ENCODE data around the gene ACTG1. TPM values are rescaled to one million over a fixed set of nuclear protein-coding genes. Genes with fewer than 3 reads are reported as not detected.

ACTG1 gene
- total and polyA plus RNA-seq, 2 experiments from 2014 or later: 1,036 to 2,883 TPM

GRCh38 chr17:81503619-81504018 lies 9.0 kb downstream of the ACTG1 start:
- H3K4me3 ChIP-seq: no peak overlapping the region
- no peaks in the 10 kb centered on the region for H3K4me1 ChIP-seq (ENCODE audit: low read depth)
- no peak for DNase-seq (ENCODE audit: low read depth in 1 of 2, low spot score in 1 of 2)
- no peak for TF ChIP-seq CTCF (IDR thresholded peaks at IDR 0.05; ENCODE audit: low read depth, low read length)
- H3K27ac ChIP-seq: no peak overlapping the region
- H3K36me3 ChIP-seq: no peaks in the 10 kb centered on the region
- H3K27me3 ChIP-seq: no peaks in the 10 kb centered on the region
- H3K9me3 ChIP-seq (ENCODE audit: low read depth): no peaks in the 10 kb centered on the region

- Histone ChIP-seq H3K4me3 (no peak overlapping the region), H3K27me3 (no peaks in the 10 kb centered on the region), H3K4me1 (ENCODE audit: low read depth) (no peaks in the 10 kb centered on the region), H3K27ac (no peak overlapping the region), H3K9me3 (ENCODE audit: low read depth) (no peaks in the 10 kb centered on the region), H3K36me3 (no peaks in the 10 kb centered on the region)
- DNase-seq (ENCODE audit: low read depth in 1 of 2, low spot score in 1 of 2): no peak
- no peak for TF ChIP-seq CTCF (IDR thresholded peaks at IDR 0.05; ENCODE audit: low read depth, low read length)
These were observed 10.1 kb downstream of the ACTG1 start for GRCh38 chr17:81502471-81503017.

GRCh38 chr17:81500047-81500446 lies 12.6 kb downstream of the ACTG1 start:
- TF ChIP-seq CTCF (IDR thresholded peaks at IDR 0.05; ENCODE audit: low read depth, low read length): no peak
- no peaks in the 10 kb centered on the region for H3K36me3 ChIP-seq
- no peaks in the 10 kb centered on the region for H3K4me1 ChIP-seq (ENCODE audit: low read depth)
- no peaks in the 10 kb centered on the region for H3K9me3 ChIP-seq (ENCODE audit: low read depth)
- H3K4me3 ChIP-seq: no peak overlapping the region
- H3K27me3 ChIP-seq: no peaks in the 10 kb centered on the region
- peak in 1 of 2 donors; percentile 60 for DNase-seq (ENCODE audit: low read depth in 1 of 2, low spot score in 1 of 2)
- peak overlapping the region; percentile 39 for H3K27ac ChIP-seq

DNA sequence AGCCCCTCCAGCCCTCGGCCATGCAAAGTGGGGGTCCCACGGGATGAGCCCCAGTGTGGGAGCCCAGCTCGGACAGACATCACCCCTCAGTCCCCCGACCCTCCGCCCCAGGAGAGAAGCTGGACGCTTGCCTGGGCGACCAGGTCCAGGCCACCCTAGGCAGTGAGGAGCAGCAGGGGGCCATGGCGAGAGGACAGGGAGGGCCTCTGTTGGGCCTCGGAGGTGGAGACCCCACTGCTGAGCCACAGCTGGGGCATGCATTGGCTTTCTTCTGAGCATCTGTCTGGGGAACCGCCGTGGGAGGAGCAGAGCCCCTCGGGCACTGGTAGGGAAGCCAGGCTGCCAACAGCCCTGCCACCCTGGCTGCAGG lies 13.0 kb downstream of the ACTG1 start:
- H3K9me3 ChIP-seq (ENCODE audit: low read depth): no peaks in the 10 kb centered on the region
- no peak for TF ChIP-seq CTCF (IDR thresholded peaks at IDR 0.05; ENCODE audit: low read depth, low read length)
- H3K27ac ChIP-seq: no peak overlapping the region
- H3K4me3 ChIP-seq: no peak overlapping the region
- H3K36me3 ChIP-seq: no peaks in the 10 kb centered on the region
- DNase-seq (ENCODE audit: low read depth in 1 of 2, low spot score in 1 of 2): no peak
- H3K4me1 ChIP-seq (ENCODE audit: low read depth): no peaks in the 10 kb centered on the region
- H3K27me3 ChIP-seq: no peaks in the 10 kb centered on the region

DNA sequence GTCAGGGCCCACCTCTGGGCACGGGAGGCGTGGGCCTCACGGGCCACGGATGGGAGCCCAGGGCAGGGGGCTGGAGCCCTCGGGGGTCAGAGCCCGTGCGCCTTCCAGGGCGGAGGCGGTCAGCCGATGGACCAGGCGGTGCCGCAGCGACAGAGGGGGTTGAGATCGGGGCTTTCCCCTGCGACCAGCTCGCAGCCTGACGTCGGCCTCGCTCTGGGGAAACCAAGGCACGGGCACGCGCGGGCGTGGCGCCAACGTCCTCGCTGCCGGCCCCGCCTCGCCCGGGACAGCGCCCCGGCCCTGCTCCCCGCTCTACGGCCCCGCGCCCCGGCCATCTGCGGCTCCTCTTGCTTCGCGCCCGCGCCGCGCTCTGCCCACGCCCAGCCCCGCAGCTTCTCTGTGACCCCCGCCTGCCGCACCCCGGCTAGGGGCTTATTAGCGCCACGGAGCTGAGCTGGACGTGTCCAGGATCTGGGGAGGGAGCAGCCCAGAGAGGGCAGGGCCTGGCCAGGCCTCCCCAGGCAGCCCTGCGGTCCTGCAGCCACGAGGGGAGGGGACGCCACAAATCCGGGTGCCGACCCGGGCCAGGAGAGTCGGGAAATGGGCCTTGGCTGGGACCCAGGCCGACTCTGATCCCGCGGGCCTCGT lies 13.5 kb downstream of the ACTG1 start:
- TF ChIP-seq CTCF (IDR thresholded peaks at IDR 0.05; ENCODE audit: low read depth, low read length): no peak
- Histone ChIP-seq H3K27me3 (no peaks in the 10 kb centered on the region), H3K4me1 (ENCODE audit: low read depth) (no peaks in the 10 kb centered on the region), H3K27ac (no peak overlapping the region), H3K9me3 (ENCODE audit: low read depth) (no peaks in the 10 kb centered on the region), H3K4me3 (no peak overlapping the region), H3K36me3 (no peaks in the 10 kb centered on the region)
- DNase-seq (ENCODE audit: low read depth in 1 of 2, low spot score in 1 of 2): no peak
